Mesendoderm (in vitro differentiated cells): ENCODE measurements around the gene SETD1A.

Source experiments
- DNase-seq: peaks from one replicate; pipeline ENCODE4 v3.0.0; 2013
- H2AK5ac ChIP-seq: 2 replicates; pipeline ENCODE4 v1.6.1; 2013; ENCODE audit warnings: low read length, inconsistent platforms
- H2BK120ac ChIP-seq: 2 replicates; pipeline ENCODE4 v1.6.1; 2013; ENCODE audit warnings: low read depth, mild to moderate bottlenecking, low read length, moderate library complexity, mixed read lengths
- H2BK15ac ChIP-seq: replicated peaks from 2 replicates; pipeline ENCODE4 v1.6.1; 2013; ENCODE audit warnings: low read depth, mild to moderate bottlenecking, moderate library complexity
- H2BK5ac ChIP-seq: 2 replicates; pipeline ENCODE4 v1.6.1; 2013; ENCODE audit warnings: low read length, inconsistent platforms
- H3K18ac ChIP-seq: 2 replicates; pipeline ENCODE4 v1.6.1; 2013; ENCODE audit warnings: mild to moderate bottlenecking, low read length, mixed read lengths
- H3K23ac ChIP-seq: one replicate; pipeline ENCODE4 v1.6.1; 2013; ENCODE audit warnings: low read length
- H3K27ac ChIP-seq: 2 replicates; pipeline ENCODE4 v1.5.1; 2013; ENCODE audit warnings: low read depth, mild to moderate bottlenecking, inconsistent platforms, low read length, moderate library complexity
- H3K27me3 ChIP-seq: 2 replicates; pipeline ENCODE4 v1.6.1; 2013; ENCODE audit warnings: low read length, control low read depth, mild to moderate bottlenecking, inconsistent platforms; ENCODE audit not compliant: insufficient read depth, poor library complexity
- H3K36me3 ChIP-seq: 2 replicates; pipeline ENCODE4 v1.6.1; 2013; ENCODE audit warnings: low read length, inconsistent platforms; ENCODE audit not compliant: control insufficient read depth, insufficient read depth
- H3K4ac ChIP-seq: one replicate; pipeline ENCODE4 v1.6.1; 2013; ENCODE audit warnings: low read depth, mild to moderate bottlenecking, low read length, moderate library complexity
- H3K4me1 ChIP-seq: 2 replicates; pipeline ENCODE4 v1.6.1; 2013; ENCODE audit warnings: low read depth, low read length, inconsistent platforms; ENCODE audit not compliant: control insufficient read depth
- H3K4me2 ChIP-seq: 2 replicates; pipeline ENCODE4 v1.6.1; 2013; ENCODE audit warnings: low read length
- H3K4me3 ChIP-seq: 2 replicates; pipeline ENCODE4 v1.5.1; 2013; ENCODE audit warnings: mild to moderate bottlenecking, low read length
- H3K56ac ChIP-seq: one replicate; pipeline ENCODE4 v1.6.1; 2013; ENCODE audit warnings: low read length
- H3K79me1 ChIP-seq: 2 replicates; pipeline ENCODE4 v1.6.1; 2013; ENCODE audit warnings: low read length, inconsistent platforms
- H3K79me2 ChIP-seq: 2 replicates; pipeline ENCODE4 v1.6.1; 2013; ENCODE audit warnings: mild to moderate bottlenecking, low read length; ENCODE audit not compliant: control insufficient read depth, insufficient read depth
- H3K9ac ChIP-seq: 2 replicates; pipeline ENCODE4 v1.6.1; 2013; ENCODE audit warnings: low read length, inconsistent platforms
- H4K5ac ChIP-seq: one replicate; pipeline ENCODE4 v1.6.1; 2013; ENCODE audit warnings: low read length
- H4K8ac ChIP-seq: one replicate; pipeline ENCODE4 v1.6.1; 2013; ENCODE audit warnings: low read depth, mild to moderate bottlenecking, control low read depth, low read length, moderate library complexity
- whole genome bisulfite sequencing: extraction: QIAGEN DNeasy Blood & Tissue Kit; methylation state at CpG from one replicate; pipeline ENCODE4 v1.1.7; 2013; ENCODE audit warnings: low lambda C conversion rate, missing lambda C conversion rate; ENCODE audit not compliant: insufficient coverage; ENCODE audit errors: extremely low coverage; 5-methylcytosine and 5-hydroxymethylcytosine counted together

SETD1A gene

GRCh38 chr16:31002862-31003341 is 45.3 kb downstream of the SETD1A start:
- H3K27me3 ChIP-seq = no peaks in the 10 kb centered on the region
- H3K18ac ChIP-seq = no peak overlapping the region
- no peak overlapping the region for H3K56ac ChIP-seq
- no peak overlapping the region for H4K5ac ChIP-seq
- no peaks in the 10 kb centered on the region for H3K36me3 ChIP-seq
- no peak overlapping the region for H3K23ac ChIP-seq
- no CpG with 5 or more reads among the region's 9 CpGs for WGBS
- H2BK15ac ChIP-seq = no peak overlapping the region
- no peak overlapping the region for H2AK5ac ChIP-seq
- H3K79me1 ChIP-seq = no peaks in the 10 kb centered on the region
- no peak overlapping the region for H3K9ac ChIP-seq
- peaks cover under 1% of the 10 kb centered on the region for H3K4me1 ChIP-seq
- no peak overlapping the region for H2BK5ac ChIP-seq
- no peak overlapping the region for H3K4ac ChIP-seq
- DNase-seq = no peak
- H2BK120ac ChIP-seq = no peak overlapping the region
- no peak overlapping the region for H4K8ac ChIP-seq
- no peak overlapping the region for H3K4me2 ChIP-seq
- no peak overlapping the region for H3K4me3 ChIP-seq
- no peak overlapping the region for H3K27ac ChIP-seq
- no peaks in the 10 kb centered on the region for H3K79me2 ChIP-seq

- H2BK120ac ChIP-seq = no peak overlapping the region
- H4K5ac ChIP-seq = no peak overlapping the region
- no peak overlapping the region for H3K23ac ChIP-seq
- no peaks in the 10 kb centered on the region for H3K36me3 ChIP-seq
- no peak overlapping the region for H3K4me3 ChIP-seq
- H2BK15ac ChIP-seq = no peak overlapping the region
- no peak overlapping the region for H3K4ac ChIP-seq
- H4K8ac ChIP-seq = no peak overlapping the region
- no peaks in the 10 kb centered on the region for H3K4me1 ChIP-seq
- DNase-seq = no peak
- H3K27me3 ChIP-seq = no peaks in the 10 kb centered on the region
- no peak overlapping the region for H3K27ac ChIP-seq
- H3K56ac ChIP-seq = no peak overlapping the region
- no peak overlapping the region for H3K18ac ChIP-seq
- H2AK5ac ChIP-seq = no peak overlapping the region
- no peak overlapping the region for H3K4me2 ChIP-seq
- H3K79me1 ChIP-seq = no peaks in the 10 kb centered on the region
- H3K9ac ChIP-seq = no peak overlapping the region
- H2BK5ac ChIP-seq = no peak overlapping the region
- no CpG with 5 or more reads among the region's 6 CpGs for WGBS
- no peaks in the 10 kb centered on the region for H3K79me2 ChIP-seq
Observed at GRCh38 chr16:31003744-31004143, 46.2 kb downstream of the SETD1A start.

GRCh38 chr16:31004658-31005057 is 47.1 kb downstream of the SETD1A start:
- Histone ChIP-seq H4K5ac (no peak overlapping the region), H3K79me1 (no peaks in the 10 kb centered on the region), H3K4me3 (no peak overlapping the region), H2AK5ac (no peak overlapping the region), H3K4me2 (no peak overlapping the region), H2BK5ac (no peak overlapping the region), H3K27ac (no peak overlapping the region), H3K36me3 (no peaks in the 10 kb centered on the region), H3K79me2 (no peaks in the 10 kb centered on the region), H3K4me1 (no peaks in the 10 kb centered on the region), H2BK120ac (no peak overlapping the region), H3K56ac (no peak overlapping the region), H3K27me3 (no peaks in the 10 kb centered on the region), H2BK15ac (no peak overlapping the region), H3K9ac (no peak overlapping the region), H3K23ac (no peak overlapping the region), H3K4ac (no peak overlapping the region), H4K8ac (no peak overlapping the region), H3K18ac (no peak overlapping the region)
- no peak for DNase-seq
- no CpG with 5 or more reads among the region's 2 CpGs for WGBS

GRCh38 chr16:31005350-31006085 is 48.0 kb downstream of the SETD1A start:
- Histone ChIP-seq H3K18ac (no peak overlapping the region), H3K4ac (no peak overlapping the region), H3K9ac (no peak overlapping the region), H3K23ac (no peak overlapping the region), H3K4me2 (no peak overlapping the region), H3K27me3 (no peaks in the 10 kb centered on the region), H4K5ac (no peak overlapping the region), H3K36me3 (no peaks in the 10 kb centered on the region), H3K79me2 (no peaks in the 10 kb centered on the region), H2AK5ac (no peak overlapping the region), H2BK15ac (no peak overlapping the region), H2BK5ac (no peak overlapping the region), H3K27ac (no peak overlapping the region), H4K8ac (no peak overlapping the region), H3K4me3 (no peak overlapping the region), H3K56ac (no peak overlapping the region), H2BK120ac (no peak overlapping the region), H3K79me1 (no peaks in the 10 kb centered on the region), H3K4me1 (no peaks in the 10 kb centered on the region)
- no peak for DNase-seq
- WGBS = no CpG with 5 or more reads among the region's 16 CpGs

DNA sequence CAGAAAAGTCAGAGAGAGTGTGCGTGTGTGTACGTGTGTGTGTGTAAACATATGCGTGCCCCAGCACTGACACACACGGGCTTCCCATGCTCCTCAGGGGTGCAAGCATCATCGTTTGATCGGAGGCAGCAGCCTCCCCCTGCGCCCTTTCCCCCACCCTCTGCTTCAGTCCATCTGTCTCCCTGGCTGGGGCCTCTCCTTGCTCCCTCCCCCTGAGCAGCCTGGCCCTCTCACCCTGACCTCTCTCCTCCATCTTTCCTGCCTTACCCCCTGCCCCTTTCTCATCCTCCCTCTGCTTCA is 48.5 kb downstream of the SETD1A start:
- Histone ChIP-seq H2BK5ac (no peak overlapping the region), H3K4ac (no peak overlapping the region), H3K56ac (no peak overlapping the region), H3K4me3 (no peak overlapping the region), H4K8ac (no peak overlapping the region), H3K79me2 (no peaks in the 10 kb centered on the region), H2AK5ac (no peak overlapping the region), H3K36me3 (no peaks in the 10 kb centered on the region), H3K4me1 (no peaks in the 10 kb centered on the region), H3K23ac (no peak overlapping the region), H4K5ac (no peak overlapping the region), H3K27me3 (no peaks in the 10 kb centered on the region), H3K9ac (no peak overlapping the region), H3K79me1 (no peaks in the 10 kb centered on the region), H3K18ac (no peak overlapping the region), H3K27ac (no peak overlapping the region), H3K4me2 (no peak overlapping the region), H2BK15ac (no peak overlapping the region), H2BK120ac (no peak overlapping the region)
- DNase-seq = no peak
- WGBS = no CpG with 5 or more reads among the region's 7 CpGs

- H3K4me1 ChIP-seq = no peaks in the 10 kb centered on the region
- no peak overlapping the region for H2BK120ac ChIP-seq
- H3K79me2 ChIP-seq = no peaks in the 10 kb centered on the region
- no peak overlapping the region for H2BK15ac ChIP-seq
- no CpG with 5 or more reads among the region's 8 CpGs for WGBS
- no peak overlapping the region for H3K4me3 ChIP-seq
- H3K9ac ChIP-seq = no peak overlapping the region
- no peak overlapping the region for H3K4me2 ChIP-seq
- H3K23ac ChIP-seq = no peak overlapping the region
- H3K56ac ChIP-seq = no peak overlapping the region
- no peak overlapping the region for H3K18ac ChIP-seq
- H3K4ac ChIP-seq = no peak overlapping the region
- H4K8ac ChIP-seq = no peak overlapping the region
- no peak for DNase-seq
- H2AK5ac ChIP-seq = no peak overlapping the region
- no peaks in the 10 kb centered on the region for H3K79me1 ChIP-seq
- no peak overlapping the region for H3K27ac ChIP-seq
- no peak overlapping the region for H4K5ac ChIP-seq
- H3K36me3 ChIP-seq = no peaks in the 10 kb centered on the region
- no peaks in the 10 kb centered on the region for H3K27me3 ChIP-seq
- no peak overlapping the region for H2BK5ac ChIP-seq
Observed at GRCh38 chr16:31006589-31006988, 49.0 kb downstream of the SETD1A start.
